HG03139 (cell line): ENCODE measurements around the gene ARF5.
A peak's percentile ranks its signal among the peaks of the same experiment; 100 is the strongest.
"Not testable (repeated sequence)": the region's sequence is repeated elsewhere in the genome, so short reads cannot be mapped to it uniquely, and the experiment has no call there.

ENCODE experiments used
- ATAC-seq: cut with Tn5 transposase; IDR thresholded peaks from one replicate; pipeline ENCODE4 v1.9.1; 2021; ENCODE audit not compliant: unreplicated experiment

ARF5 gene

GRCh38 chr7:127588019-127588696, at the start of gene ARF5:
TSS of gene ARF5 (plus strand) at chr7:127588411. CDS start at chr7:127588499, 88 bp downstream.
- ATAC-seq = peak; percentile 63

GRCh38 chr7:127539116-127539515, 49.1 kb upstream of the ARF5 start:
- no peak for ATAC-seq

- not testable (repeated sequence) for ATAC-seq
Measured at GRCh38 chr7:127540461-127540860, 47.8 kb upstream of the ARF5 start.

GRCh38 chr7:127541548-127541947, 46.7 kb upstream of the ARF5 start:
- no peak for ATAC-seq

- ATAC-seq = no peak
Measured at GRCh38 chr7:127546313-127546712, 41.9 kb upstream of the ARF5 start.

- ATAC-seq = no peak
Measured at GRCh38 chr7:127550247-127550646, 38.0 kb upstream of the ARF5 start.

- no peak for ATAC-seq
Measured at GRCh38 chr7:127551941-127552340, 36.3 kb upstream of the ARF5 start.

- no peak for ATAC-seq
Measured at GRCh38 chr7:127556404-127556803, 31.8 kb upstream of the ARF5 start.

- no peak for ATAC-seq
Measured at GRCh38 chr7:127557803-127558202, 30.4 kb upstream of the ARF5 start.

GRCh38 chr7:127566242-127566641, 22.0 kb upstream of the ARF5 start:
- no peak for ATAC-seq

GRCh38 chr7:127568034-127568433, 20.2 kb upstream of the ARF5 start:
- ATAC-seq = not testable (repeated sequence)

- ATAC-seq = no peak
Measured at GRCh38 chr7:127571741-127572505, 16.3 kb upstream of the ARF5 start.

GRCh38 chr7:127578036-127578684, 10.1 kb upstream of the ARF5 start:
- ATAC-seq = no peak

- no peak for ATAC-seq
Measured at GRCh38 chr7:127578711-127579275, 9.4 kb upstream of the ARF5 start.

- no peak for ATAC-seq
Measured at GRCh38 chr7:127580612-127581011, 7.6 kb upstream of the ARF5 start.

GRCh38 chr7:127581716-127582115, 6.5 kb upstream of the ARF5 start:
- ATAC-seq = no peak

GRCh38 chr7:127582361-127582760, 5.8 kb upstream of the ARF5 start:
- no peak for ATAC-seq

GRCh38 chr7:127584648-127585043, 3.6 kb upstream of the ARF5 start:
- ATAC-seq = no peak

GRCh38 chr7:127585044-127585953, 2.9 kb upstream of the ARF5 start, which contains the start of gene GCC1:
TSS of gene GCC1 (minus strand) at chr7:127585596. CDS start at chr7:127585182, 414 bp downstream.
- ATAC-seq = peak; percentile 78

GRCh38 chr7:127586346-127586745, 1.9 kb upstream of the ARF5 start:
- ATAC-seq = no peak

- ATAC-seq = no peak
Measured at GRCh38 chr7:127587663-127588018, 570 bp upstream of the ARF5 start.
